Gastroesophageal sphincter (tissue), 3 donors: ENCODE measurements around the gene TPBGL.

Experiments used
- EP300 ChIP-seq: sonication (generic); formaldehyde crosslinking; IDR thresholded peaks from one replicate; pipeline ENCODE4 v1.6.1; 2017; ENCODE audit warnings: antibody characterized with exemption, mild to moderate bottlenecking
- POLR2A ChIP-seq, 2 donors: fragments of 450-650 bp; IDR thresholded peaks; one replicate each; pipeline ENCODE4 v1.6.1; 2017; ENCODE audit warnings: antibody characterized with exemption in 2 of 2, mild to moderate bottlenecking in 2 of 2, moderate library complexity in 1 of 2
- TF ChIP-seq, protein P1 (sequence below), 4 experiments: fragments of 200-600 bp in 2 of 4; fragments of 450-650 bp in 2 of 4; sonication (generic) in 1 of 4; IDR thresholded peaks; one replicate each; pipeline ENCODE4 v1.5.1; 2017 to 2019; ENCODE audit warnings: antibody characterized with exemption in 4 of 4, mild to moderate bottlenecking in 2 of 4, moderate library complexity in 2 of 4

DNA sequence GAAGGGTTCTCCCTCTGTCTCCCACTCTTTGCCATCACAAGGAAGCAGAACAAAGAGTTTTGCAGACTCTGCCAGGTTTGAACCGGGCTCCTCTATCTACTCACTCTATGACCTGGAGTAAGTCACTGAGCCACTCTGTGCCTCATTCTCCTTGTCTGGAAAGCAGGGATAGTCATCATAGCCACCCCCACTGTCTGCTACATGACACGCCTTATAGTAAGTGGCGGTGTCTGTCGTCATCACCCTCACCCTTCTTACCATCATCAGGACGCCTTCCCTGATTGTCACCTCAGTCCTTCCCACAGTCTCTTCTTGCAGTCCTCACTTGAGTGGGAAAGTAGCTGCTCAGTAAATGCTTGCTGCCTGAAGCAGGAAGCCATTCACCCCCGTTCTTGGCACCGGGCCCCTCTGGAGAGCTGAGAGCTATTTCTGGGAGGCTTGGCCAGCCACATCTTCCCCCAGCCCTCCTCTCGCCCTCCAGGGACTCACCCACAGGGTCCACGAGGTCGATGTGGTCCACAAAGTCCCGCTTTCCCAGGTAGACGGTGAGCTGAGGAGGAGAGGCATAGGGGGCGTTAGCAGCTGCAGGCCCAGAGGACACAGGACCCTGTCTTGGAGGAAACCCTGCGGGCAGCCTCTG, 46.4 kb downstream of the TPBGL start:
- no peak for TF ChIP-seq POLR2A (IDR thresholded peaks at IDR 0.05)
- TF ChIP-seq, protein P1, sequence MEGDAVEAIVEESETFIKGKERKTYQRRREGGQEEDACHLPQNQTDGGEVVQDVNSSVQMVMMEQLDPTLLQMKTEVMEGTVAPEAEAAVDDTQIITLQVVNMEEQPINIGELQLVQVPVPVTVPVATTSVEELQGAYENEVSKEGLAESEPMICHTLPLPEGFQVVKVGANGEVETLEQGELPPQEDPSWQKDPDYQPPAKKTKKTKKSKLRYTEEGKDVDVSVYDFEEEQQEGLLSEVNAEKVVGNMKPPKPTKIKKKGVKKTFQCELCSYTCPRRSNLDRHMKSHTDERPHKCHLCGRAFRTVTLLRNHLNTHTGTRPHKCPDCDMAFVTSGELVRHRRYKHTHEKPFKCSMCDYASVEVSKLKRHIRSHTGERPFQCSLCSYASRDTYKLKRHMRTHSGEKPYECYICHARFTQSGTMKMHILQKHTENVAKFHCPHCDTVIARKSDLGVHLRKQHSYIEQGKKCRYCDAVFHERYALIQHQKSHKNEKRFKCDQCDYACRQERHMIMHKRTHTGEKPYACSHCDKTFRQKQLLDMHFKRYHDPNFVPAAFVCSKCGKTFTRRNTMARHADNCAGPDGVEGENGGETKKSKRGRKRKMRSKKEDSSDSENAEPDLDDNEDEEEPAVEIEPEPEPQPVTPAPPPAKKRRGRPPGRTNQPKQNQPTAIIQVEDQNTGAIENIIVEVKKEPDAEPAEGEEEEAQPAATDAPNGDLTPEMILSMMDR (IDR thresholded peaks at IDR 0.05), result no peak
- no peak for TF ChIP-seq EP300
